ENCODE results near the gene KLC3.

Gene KLC3

DNA sequence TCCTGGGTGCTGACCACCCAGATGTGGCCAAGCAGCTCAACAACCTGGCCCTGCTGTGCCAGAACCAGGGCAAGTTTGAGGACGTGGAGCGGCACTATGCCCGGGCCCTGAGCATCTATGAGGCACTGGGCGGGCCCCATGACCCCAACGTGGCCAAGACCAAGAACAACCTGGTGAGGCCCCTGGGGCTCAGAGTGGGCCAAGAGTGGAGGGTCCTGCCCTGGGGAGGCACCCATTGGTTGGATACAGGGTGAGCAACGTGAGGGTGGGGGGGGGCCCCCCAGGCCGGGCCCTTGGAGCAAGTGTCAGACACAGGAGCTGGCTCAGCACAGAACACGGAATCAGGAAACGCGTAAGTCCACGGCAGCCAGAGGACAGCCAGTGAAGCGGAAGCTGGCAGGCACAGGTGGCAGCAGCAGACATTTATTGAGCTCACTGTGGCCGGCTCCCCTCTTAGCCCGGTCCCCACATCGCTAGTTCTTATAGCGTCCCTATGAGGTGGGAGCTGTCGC lies 8.9 kb downstream of the KLC3 start:
- DNase-seq: no peak

GRCh38 chr19:45350477-45351058 lies 10.0 kb downstream of the KLC3 start:
- DNase-seq: no peak

DNA sequence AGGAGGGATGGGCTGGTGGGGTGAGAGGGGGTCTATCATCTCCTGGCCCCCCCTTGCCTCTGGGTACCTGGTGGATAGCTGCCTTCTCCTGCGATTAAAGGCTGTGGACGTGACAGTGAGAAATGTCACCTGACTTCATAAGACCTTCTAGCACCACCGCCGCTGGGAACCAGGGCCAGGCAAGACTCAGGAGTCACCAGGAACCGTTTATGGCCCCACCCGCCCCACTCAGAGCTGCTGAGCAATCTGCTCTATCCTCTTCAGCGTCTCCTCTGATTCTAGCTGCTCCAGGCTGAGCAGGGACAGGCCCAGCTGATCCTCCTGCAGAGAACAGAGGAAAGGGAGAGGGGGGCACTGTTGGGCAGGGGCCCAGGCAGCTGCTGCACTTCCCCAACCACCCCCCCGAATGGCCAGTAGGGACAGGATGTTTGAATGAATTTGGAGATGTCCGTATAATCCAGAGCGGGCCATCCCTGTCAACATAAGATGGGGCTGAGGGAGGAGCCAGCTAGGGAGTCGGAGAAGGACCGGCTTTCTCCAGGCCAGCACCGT lies 10.9 kb downstream of the KLC3 start:
- DNase-seq: no peak

GRCh38 chr19:45352062-45352461 lies 11.5 kb downstream of the KLC3 start:
- DNase-seq: no peak

DNA sequence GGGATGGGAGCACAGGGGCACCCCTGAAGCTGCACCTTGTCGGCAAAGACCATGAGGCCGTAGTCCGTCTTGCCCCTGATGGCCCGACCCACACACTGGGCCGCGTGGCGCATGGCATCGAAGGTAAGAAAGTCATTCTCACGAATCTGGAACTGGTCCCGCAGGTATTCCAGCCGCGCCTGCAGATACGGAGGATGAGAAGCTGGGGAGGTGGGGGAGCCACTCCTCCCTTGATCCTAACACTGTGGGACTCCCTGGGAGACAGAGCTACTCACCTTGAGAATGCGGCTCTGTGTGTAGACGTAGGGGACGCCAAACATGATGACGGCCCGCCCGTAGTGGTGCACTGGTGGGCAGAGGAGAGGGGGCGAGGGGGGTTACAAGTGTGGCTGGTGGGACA lies 11.9 kb downstream of the KLC3 start:
- no peak for DNase-seq

GRCh38 chr19:45352914-45353796 lies 12.6 kb downstream of the KLC3 start:
- DNase-seq: no peak

GRCh38 chr19:45354241-45354842 lies 13.8 kb downstream of the KLC3 start:
- DNase-seq: no peak

- DNase-seq: no peak
These were observed 14.9 kb downstream of the KLC3 start for GRCh38 chr19:45355402-45355801.

DNA sequence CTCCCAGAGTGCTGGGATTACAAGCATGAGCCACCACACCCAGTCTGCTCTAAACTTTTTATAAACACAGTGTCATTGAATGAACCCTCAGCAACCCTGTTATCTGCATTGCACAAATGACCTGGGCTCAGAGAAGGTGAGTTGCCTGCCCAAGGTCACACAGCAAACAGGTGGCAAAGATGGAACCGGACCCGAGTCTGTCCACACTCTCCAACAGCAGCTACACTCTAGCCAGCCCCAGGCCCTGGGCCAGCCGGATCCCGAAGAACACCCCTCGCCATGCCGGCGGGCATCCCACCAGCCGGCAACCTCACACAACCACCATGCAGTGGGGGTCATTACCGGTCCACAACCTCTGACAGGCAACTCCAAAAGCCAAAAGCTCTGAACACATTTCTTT lies 15.4 kb downstream of the KLC3 start:
- no peak for DNase-seq

DNA sequence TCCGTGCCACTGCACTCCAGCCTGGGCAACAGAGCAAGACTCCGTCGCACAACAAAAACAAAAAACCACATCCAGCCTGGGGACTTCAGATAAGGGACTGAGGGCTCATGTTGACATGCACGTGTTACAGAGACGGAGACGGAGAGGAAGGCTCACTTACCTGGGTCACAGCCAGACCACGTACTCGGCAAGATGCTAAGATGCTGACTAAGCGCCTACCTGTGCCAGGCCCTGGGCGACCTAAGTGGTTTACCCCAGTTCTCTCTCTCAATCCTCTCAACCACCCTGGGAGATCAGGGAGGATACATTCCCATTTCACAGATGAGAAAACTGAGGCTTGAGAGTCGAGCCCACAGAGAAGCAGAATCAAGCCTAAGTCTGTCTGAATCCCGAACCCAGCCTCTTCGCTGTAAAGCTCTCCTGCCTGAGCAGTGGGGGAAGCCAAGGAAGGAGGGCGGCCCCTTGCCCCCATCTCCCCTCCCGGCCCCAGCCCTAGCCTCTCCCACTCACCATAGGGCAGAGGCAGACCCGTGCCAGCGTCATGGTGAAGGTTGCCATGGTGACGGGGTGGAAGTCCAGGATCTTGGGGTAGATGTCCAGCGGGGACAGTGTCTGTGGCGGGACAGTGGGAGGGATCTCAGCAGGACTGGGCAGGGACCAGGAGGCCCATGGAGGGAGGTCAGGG lies 16.4 kb downstream of the KLC3 start:
- no peak for DNase-seq

GRCh38 chr19:45357445-45357783 lies 16.9 kb downstream of the KLC3 start:
- DNase-seq: no peak

- no peak for DNase-seq
These were observed 17.8 kb downstream of the KLC3 start for GRCh38 chr19:45358213-45358792.

- DNase-seq: no peak
These were observed 21.1 kb downstream of the KLC3 start for GRCh38 chr19:45361608-45362007.

GRCh38 chr19:45362291-45362690 lies 21.7 kb downstream of the KLC3 start:
- DNase-seq: no peak

GRCh38 chr19:45363861-45364459 lies 23.4 kb downstream of the KLC3 start:
- DNase-seq: no peak

DNA sequence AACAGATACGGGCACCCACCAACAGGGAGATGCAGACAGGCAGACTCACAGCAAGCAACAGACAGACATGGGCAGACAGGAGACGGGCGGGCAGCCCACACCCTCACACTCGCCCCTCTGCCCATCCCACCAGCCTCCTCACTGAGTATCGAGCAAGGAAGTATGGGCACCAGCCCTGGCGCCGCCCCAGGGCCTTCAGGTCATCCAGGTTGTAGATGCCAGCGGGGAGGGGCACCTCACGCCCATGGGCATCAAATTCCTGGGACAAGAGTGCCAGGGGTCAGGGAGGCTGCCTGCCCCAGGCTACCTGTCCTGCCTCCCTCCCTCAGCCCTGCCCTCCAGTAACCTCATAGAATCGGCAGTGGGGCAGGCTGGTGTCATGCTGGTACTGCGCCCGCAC lies 24.1 kb downstream of the KLC3 start:
- DNase-seq: no peak

DNA sequence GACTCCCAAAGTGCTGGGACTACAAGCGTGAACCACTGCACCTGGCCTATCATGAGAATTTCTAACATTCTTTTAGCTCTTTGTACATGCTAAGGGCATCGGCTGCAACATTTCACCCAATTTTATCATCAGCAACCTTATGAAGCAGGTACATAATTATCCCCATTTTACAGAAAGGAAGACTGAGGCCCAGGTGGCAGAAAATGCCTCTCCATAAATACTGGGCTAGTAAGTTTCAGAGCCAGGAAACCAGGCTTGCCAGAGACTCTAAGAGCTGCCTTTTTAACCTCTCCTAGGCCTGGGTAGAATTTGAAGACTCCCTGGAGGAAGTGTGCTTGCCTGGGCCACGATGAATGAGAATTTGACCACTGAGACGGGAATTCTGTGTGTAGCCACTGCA lies 27.6 kb downstream of the KLC3 start:
- no peak for DNase-seq

DNA sequence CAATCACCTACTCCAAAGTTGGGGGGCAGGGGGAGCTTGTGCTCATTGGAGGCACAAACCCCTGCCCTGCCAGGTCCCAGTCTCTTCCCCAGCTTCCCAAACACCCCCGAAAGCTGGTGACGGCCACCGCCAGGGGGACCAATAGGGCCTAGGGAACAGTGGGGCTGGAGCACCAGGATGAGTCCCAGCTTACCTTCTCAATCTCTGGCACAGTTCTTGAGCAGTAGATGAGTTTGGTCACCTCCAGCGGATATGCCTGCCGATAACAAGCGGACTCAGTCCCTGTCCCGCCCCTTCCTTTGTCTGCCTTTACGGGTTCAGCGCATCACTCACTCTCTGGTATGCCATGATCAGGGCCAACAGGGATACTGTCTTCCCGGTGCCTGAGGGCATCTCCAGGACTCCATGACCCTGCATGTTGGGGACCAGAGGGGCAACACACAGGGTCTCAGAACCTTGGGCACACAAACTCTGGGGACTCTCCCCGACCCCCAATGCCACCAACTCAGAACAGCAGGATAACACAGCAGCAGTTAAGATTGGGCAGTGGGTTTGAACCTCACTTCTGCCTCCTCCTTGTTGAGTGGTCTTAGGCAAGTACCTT lies 28.3 kb downstream of the KLC3 start:
- no peak for DNase-seq

GRCh38 chr19:45370410-45371204 lies 30.1 kb downstream of the KLC3 start, which contains the start of gene ERCC2:
TSS of gene ERCC2 (minus strand) at chr19:45370573. CDS start at chr19:45370540, 33 bp downstream.
- peak; percentile 99 to 100 for DNase-seq

GRCh38 chr19:45376045-45376724 lies 35.6 kb downstream of the KLC3 start:
- DNase-seq: no peak
